Activated CD4-positive, alpha-beta memory T cell treated with anti-CD3 and anti-CD28 coated beads, Interleukin-2, amount 10 ng/mL, durations not matched to agents 7 days and 5 days (primary cell): Measurements from ENCODE around the gene CDK5RAP1. TPM values are rescaled to one million over a fixed set of nuclear protein-coding genes. Genes with fewer than 3 reads are reported as not detected.
"Not testable (repeated sequence)": the region's sequence is repeated elsewhere in the genome, so short reads cannot be mapped to it uniquely, and the experiment has no call there.

Source experiments
- CTCF ChIA-PET: fragments of 350-600 bp; sonication (Branson Sonifier 250); formaldehyde crosslinking; loops from one replicate; lab custom pipeline; 2021; ENCODE audit warnings: antibody characterized with exemption, inconsistent platforms; lab: Charles Lee
- POLR2A ChIA-PET: fragments of 350-600 bp; sonication (Branson Sonifier 250); formaldehyde crosslinking; loops from one replicate; lab custom pipeline; 2021; ENCODE audit warnings: antibody characterized with exemption; lab: Charles Lee
- DNase-seq: peaks from one replicate; pipeline ENCODE4 v3.0.0-alpha.2; 2020
- H3K27ac Mint-ChIP-seq: one replicate; pipeline ENCODE4 v1.8.0; 2021; ENCODE audit warnings: mild to moderate bottlenecking, mixed read lengths
- H3K27me3 Mint-ChIP-seq: one replicate; pipeline ENCODE4 v1.8.0; 2021; ENCODE audit warnings: mixed read lengths
- H3K36me3 Mint-ChIP-seq: one replicate; pipeline ENCODE4 v1.8.0; 2021; ENCODE audit warnings: low read depth, mixed read lengths
- H3K4me1 Mint-ChIP-seq: one replicate; pipeline ENCODE4 v1.8.0; 2021; ENCODE audit warnings: mixed read lengths
- H3K4me3 Mint-ChIP-seq: one replicate; pipeline ENCODE4 v1.8.0; 2021; ENCODE audit warnings: mild to moderate bottlenecking, mixed read lengths
- H3K9me3 Mint-ChIP-seq: one replicate; pipeline ENCODE4 v1.8.0; 2021; ENCODE audit warnings: mixed read lengths
- total RNA-seq, 2 experiments: library from RNA; stranded (reverse); gene quantifications; one replicate each; pipeline ENCODE4 v1.2.3, GENCODE V29; 2021

Gene CDK5RAP1
- total RNA-seq, 2 experiments from 2014 or later = 30.2 to 33.3 TPM

GRCh38 chr20:33393609-33394008, 7.7 kb downstream of the CDK5RAP1 start:
- Mint-ChIP-seq H3K36me3 (peaks cover 38% of the 10 kb centered on the region), H3K4me1 (peaks cover 4% of the 10 kb centered on the region), H3K4me3 (no peak overlapping the region), H3K9me3 (no peaks in the 10 kb centered on the region), H3K27ac (no peak overlapping the region), H3K27me3 (no peaks in the 10 kb centered on the region)
- ChIA-PET CTCF (interaction anchor here (1.2 kb wide), 2 partner anchors 8 to 50 kb away, joined by 3 to 4 read pairs; partner anchors contain the start of gene SNTA1), POLR2A (interaction anchor here (0.7 kb wide), 1 partner anchor 12 kb away, joined by 3 read pairs; no protein-coding TSS in a partner anchor)
- DNase-seq = no peak

DNA sequence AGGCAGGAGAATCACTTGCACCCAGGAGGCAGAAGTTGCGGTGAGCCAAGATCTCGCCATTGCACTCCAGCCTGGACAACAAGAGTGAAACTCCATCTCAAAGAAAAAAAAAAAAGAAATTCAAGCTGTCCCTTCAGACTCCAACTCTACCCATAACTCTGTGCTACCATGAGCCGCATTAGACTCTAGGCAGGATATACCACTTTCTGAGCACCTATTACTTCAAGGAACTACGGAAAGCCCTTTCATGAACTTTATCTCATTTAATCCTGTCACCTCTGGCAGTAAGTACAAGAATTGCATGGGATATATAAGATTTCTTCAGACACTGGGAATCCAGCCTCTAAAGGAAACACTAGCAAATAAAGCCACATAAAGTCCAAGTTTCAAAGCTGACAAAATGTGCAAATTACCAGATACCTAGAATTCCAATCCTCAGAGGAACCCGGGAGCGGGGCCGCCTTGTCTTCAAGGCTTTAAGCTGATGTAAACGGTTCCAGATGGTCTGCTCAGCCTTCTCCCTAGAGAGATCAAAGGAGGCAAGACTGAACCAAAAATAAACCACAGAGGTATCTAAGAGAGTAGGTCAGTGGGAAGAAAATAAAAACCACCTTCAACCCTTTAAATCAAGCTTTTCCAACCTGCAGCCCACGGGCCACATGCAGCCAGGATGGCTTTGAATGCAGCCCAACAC, 9.4 kb downstream of the CDK5RAP1 start:
- CTCF ChIA-PET = interaction anchor here (0.6 kb wide), 1 partner anchor 849 kb away, joined by 3 read pairs; no protein-coding TSS in a partner anchor
- no peaks in the 10 kb centered on the region for H3K9me3 Mint-ChIP-seq

DNA sequence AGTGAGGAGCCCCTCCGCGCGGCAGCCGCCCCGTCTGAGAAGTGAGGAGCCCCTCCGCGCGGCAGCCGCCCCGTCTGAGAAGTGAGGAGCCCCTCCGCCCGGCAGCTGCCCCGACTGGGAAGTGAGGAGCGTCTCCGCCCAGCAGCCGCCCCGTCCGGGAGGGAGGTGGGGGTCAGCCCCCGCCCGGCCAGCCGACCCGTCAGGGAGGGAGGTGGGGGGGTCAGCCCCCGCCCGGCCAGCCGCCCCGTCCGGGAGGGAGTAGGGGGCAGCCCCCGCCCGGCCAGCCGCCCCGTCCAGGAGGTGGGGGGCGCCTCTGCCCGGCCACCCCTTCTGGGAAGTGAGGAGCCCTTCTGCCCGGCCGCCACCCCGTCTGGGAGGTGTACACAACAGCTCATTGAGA, 12.0 kb downstream of the CDK5RAP1 start:
- H3K4me1 Mint-ChIP-seq, H3K27ac Mint-ChIP-seq, H3K4me3 Mint-ChIP-seq, H3K27me3 Mint-ChIP-seq, H3K9me3 Mint-ChIP-seq, POLR2A ChIA-PET, DNase-seq: not testable (repeated sequence)
- CTCF ChIA-PET = interaction anchor here (0.6 kb wide), 1 partner anchor 732 kb away, joined by 3 read pairs; no protein-coding TSS in a partner anchor
- H3K36me3 Mint-ChIP-seq = peaks cover 52% of the 10 kb centered on the region

More for the DNA sequence above, 9.4 kb downstream of the CDK5RAP1 start:
- peaks cover 46% of the 10 kb centered on the region for H3K36me3 Mint-ChIP-seq
- peaks cover 1% of the 10 kb centered on the region for H3K4me1 Mint-ChIP-seq
- no peaks in the 10 kb centered on the region for H3K27me3 Mint-ChIP-seq
- no peak overlapping the region for H3K27ac Mint-ChIP-seq
- H3K4me3 Mint-ChIP-seq = no peak overlapping the region
- POLR2A ChIA-PET = interaction anchor here (0.7 kb wide), 1 partner anchor 213 kb away, joined by 3 read pairs; no protein-coding TSS in a partner anchor
- DNase-seq = no peak

DNA sequence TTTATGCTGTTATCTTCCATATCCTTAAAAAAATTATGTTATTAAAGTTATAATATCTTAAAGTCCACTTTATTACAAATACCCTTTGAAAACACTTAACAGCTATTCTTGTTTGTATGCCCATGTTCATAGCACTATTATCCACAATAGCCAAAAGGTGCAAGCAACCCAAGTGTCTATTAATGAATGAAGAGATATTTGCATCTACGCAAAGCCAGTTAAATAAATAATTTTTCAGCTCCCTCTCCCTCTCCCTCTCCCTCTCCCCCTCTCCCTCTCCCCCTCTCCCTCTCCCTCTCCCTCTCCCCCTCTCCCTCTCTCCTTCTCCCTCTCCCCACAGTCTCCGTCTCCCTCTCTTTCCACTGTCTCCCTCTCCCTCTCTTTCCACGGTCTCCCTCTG, 13.1 kb downstream of the CDK5RAP1 start:
- DNase-seq = no peak
- ChIA-PET CTCF (no interaction called here), POLR2A (no interaction called here)
- Mint-ChIP-seq H3K9me3 (no peaks in the 10 kb centered on the region), H3K27me3 (no peaks in the 10 kb centered on the region), H3K36me3 (peaks cover 54% of the 10 kb centered on the region), H3K4me1 (no peaks in the 10 kb centered on the region), H3K27ac (no peak overlapping the region), H3K4me3 (no peak overlapping the region)

GRCh38 chr20:33387177-33387576, 14.1 kb downstream of the CDK5RAP1 start:
- CTCF ChIA-PET = interaction anchor here (0.7 kb wide), 2 partner anchors 280 to 316 kb away, joined by 3 read pairs; partner anchors contain the start of gene ACTL10

DNA sequence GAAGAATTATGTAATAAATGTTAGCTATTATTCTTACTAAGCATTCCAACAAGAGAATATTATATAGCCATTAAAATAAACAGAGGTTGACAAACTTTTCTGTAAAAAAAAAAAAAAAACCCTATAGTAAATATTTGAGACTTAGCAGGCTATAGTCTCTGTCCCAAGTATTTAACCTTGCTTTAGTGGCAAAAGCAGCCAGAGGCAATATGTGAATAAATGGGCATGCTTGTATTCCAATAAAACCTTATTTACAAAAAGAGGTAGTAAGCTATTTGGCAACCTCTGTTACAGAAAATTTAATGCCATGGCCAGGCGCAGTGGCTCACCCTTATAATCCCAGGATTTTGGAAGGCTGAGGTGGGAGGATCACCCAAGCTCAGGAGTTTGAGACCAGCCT, 14.6 kb downstream of the CDK5RAP1 start:
- ChIA-PET POLR2A (no interaction called here), CTCF (interaction anchor here (0.7 kb wide), 3 partner anchors 280 to 1270 kb away, joined by 3 read pairs; partner anchors contain the start of gene ACTL10)
- H3K27ac Mint-ChIP-seq = no peak overlapping the region
- no peaks in the 10 kb centered on the region for H3K4me1 Mint-ChIP-seq
- no peaks in the 10 kb centered on the region for H3K9me3 Mint-ChIP-seq
- DNase-seq = no peak
- no peak overlapping the region for H3K4me3 Mint-ChIP-seq
- peaks cover 47% of the 10 kb centered on the region for H3K36me3 Mint-ChIP-seq
- H3K27me3 Mint-ChIP-seq = no peaks in the 10 kb centered on the region

More at GRCh38 chr20:33387177-33387576, 14.1 kb downstream of the CDK5RAP1 start:
- no peaks in the 10 kb centered on the region for H3K4me1 Mint-ChIP-seq
- H3K27me3 Mint-ChIP-seq = no peaks in the 10 kb centered on the region
- no peaks in the 10 kb centered on the region for H3K9me3 Mint-ChIP-seq
- no peak for DNase-seq
- POLR2A ChIA-PET = no interaction called here
- peaks cover 49% of the 10 kb centered on the region for H3K36me3 Mint-ChIP-seq
- no peak overlapping the region for H3K4me3 Mint-ChIP-seq
- no peak overlapping the region for H3K27ac Mint-ChIP-seq

DNA sequence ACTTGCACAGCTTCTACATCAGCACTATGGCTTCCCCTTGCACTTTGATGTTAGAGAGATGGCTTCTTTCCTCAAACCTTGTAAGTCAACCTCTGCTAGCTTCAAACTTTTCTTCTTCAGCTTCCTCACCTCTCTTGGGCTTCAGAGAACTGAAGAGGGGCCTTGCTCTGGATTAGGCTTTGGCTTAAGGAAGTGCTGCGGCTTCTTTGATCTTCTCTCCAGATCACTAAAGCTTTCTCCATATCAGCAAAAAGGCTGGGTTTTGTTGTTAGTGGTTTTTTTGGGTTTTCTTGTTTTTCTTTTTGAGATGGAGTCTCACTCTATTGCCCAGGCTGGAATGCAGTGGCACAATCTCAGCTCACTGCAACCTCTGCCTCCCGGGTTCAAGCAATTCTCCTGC, 24.0 kb downstream of the CDK5RAP1 start:
- H3K27me3 Mint-ChIP-seq = no peaks in the 10 kb centered on the region
- POLR2A ChIA-PET = interaction anchor here (1.4 kb wide), 1 partner anchor 37 kb away, joined by 3 read pairs; no protein-coding TSS in a partner anchor
- CTCF ChIA-PET = interaction anchor here (0.6 to 1.5 kb wide), 3 partner anchors 24 to 639 kb away, joined by 3 to 5 read pairs (median 5); partner anchors contain the start of gene CDK5RAP1
- peaks cover 50% of the 10 kb centered on the region for H3K36me3 Mint-ChIP-seq
- peak overlapping the region; percentile 61 for H3K27ac Mint-ChIP-seq
- no peaks in the 10 kb centered on the region for H3K9me3 Mint-ChIP-seq
- no peak for DNase-seq
- no peak overlapping the region for H3K4me3 Mint-ChIP-seq
- H3K4me1 Mint-ChIP-seq = peaks cover 41% of the 10 kb centered on the region

- H3K9me3 Mint-ChIP-seq = no peaks in the 10 kb centered on the region
- peaks cover 43% of the 10 kb centered on the region for H3K36me3 Mint-ChIP-seq
- no peaks in the 10 kb centered on the region for H3K27me3 Mint-ChIP-seq
- no peak for DNase-seq
- H3K4me1 Mint-ChIP-seq = peaks cover 70% of the 10 kb centered on the region
- ChIA-PET POLR2A (interaction anchor here (1.5 to 2.0 kb wide), 2 partner anchors 26 to 28 kb away, joined by 5 to 12 read pairs; partner anchors contain the start of gene CDK5RAP1), CTCF (no interaction called here)
- H3K27ac Mint-ChIP-seq = no peak overlapping the region
- no peak overlapping the region for H3K4me3 Mint-ChIP-seq
These were observed 27.3 kb downstream of the CDK5RAP1 start for GRCh38 chr20:33373735-33374605.

DNA sequence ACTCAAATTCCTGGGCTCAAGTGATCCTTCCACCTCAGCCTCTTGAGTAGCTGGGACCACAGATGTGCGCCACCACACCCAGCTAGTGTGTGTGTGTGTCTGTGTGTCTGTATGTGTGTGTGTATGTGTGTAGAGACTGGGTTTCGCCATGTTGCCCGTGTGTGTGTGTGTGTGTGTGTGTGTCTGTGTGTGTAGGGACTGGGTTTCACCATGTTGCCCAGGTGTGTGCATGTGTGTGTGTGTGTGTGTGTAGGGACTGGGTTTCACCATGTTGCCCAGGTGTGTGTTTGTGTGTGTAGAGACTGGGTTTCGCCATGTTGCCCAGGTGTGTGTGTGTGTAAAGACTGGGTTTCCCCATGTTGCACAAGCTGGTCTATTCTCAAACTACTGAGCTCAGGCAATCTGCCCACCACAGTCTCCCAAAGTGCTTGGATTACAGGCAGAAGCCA, 28.3 kb downstream of the CDK5RAP1 start:
- CTCF ChIA-PET = interaction anchor here (0.7 kb wide), 2 partner anchors 31 to 115 kb away, joined by 3 to 4 read pairs; no protein-coding TSS in a partner anchor
- H3K4me3 Mint-ChIP-seq = no peak overlapping the region
- peaks cover 35% of the 10 kb centered on the region for H3K36me3 Mint-ChIP-seq
- DNase-seq = no peak
- POLR2A ChIA-PET = interaction anchor here (0.7 to 2.0 kb wide), 5 partner anchors 16 to 427 kb away, joined by 3 to 12 read pairs (median 5); partner anchors contain the start of gene CDK5RAP1
- peak overlapping the region; percentile 70 for H3K27ac Mint-ChIP-seq
- peaks cover 63% of the 10 kb centered on the region for H3K4me1 Mint-ChIP-seq
- no peaks in the 10 kb centered on the region for H3K9me3 Mint-ChIP-seq
- H3K27me3 Mint-ChIP-seq = no peaks in the 10 kb centered on the region

DNA sequence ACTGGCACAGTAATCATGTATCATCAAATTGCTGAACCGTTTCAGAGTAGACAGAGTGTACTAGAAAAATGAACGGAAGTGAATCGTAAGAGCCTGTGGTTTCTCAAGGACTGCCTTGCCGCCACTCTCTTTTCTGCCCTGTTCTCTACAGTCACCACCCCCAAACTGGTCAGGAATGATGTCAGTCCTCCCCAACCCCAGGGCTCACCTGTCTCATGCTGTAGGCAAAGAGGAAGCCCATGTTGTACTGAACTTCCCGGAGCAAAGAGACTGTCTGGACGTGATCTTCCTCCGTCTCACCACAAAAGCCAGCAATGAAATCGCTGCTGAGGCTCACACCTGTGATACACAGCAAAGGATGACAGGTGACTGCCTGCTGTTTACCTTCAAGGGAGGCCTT, 31.0 kb downstream of the CDK5RAP1 start:
- CTCF ChIA-PET = no interaction called here
- H3K36me3 Mint-ChIP-seq = peaks cover 46% of the 10 kb centered on the region

DNA sequence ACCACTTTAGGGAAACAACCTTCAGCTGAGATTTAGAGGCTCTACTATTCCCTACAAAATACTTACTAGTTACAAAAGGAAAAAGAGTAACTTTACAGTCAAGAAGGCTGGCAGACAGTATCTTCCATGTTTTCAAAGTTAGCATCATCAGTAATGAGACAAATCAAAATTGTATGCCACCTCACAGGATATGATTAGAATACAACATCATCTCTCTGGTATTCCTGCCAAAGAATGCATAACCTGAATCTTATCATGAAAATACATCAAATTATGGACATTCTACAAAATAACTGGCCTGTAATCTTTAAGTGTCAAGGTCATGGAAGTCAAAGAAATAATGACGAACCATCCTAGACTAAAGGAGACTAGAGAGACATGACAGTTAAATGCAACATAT, 38.4 kb downstream of the CDK5RAP1 start:
- Mint-ChIP-seq H3K4me3 (no peak overlapping the region), H3K27ac (no peak overlapping the region), H3K27me3 (no peaks in the 10 kb centered on the region), H3K4me1 (peaks cover 2% of the 10 kb centered on the region), H3K36me3 (peaks cover 62% of the 10 kb centered on the region), H3K9me3 (no peaks in the 10 kb centered on the region)
- ChIA-PET CTCF (no interaction called here), POLR2A (no interaction called here)
- no peak for DNase-seq

More for the DNA sequence above, 31.0 kb downstream of the CDK5RAP1 start:
- H3K4me3 Mint-ChIP-seq = peak overlapping the region; percentile 50
- H3K4me1 Mint-ChIP-seq = peaks cover 50% of the 10 kb centered on the region
- peak; percentile 73 for DNase-seq
- no peaks in the 10 kb centered on the region for H3K9me3 Mint-ChIP-seq
- H3K27me3 Mint-ChIP-seq = no peaks in the 10 kb centered on the region
- peak overlapping the region; percentile 98 for H3K27ac Mint-ChIP-seq
- POLR2A ChIA-PET = interaction anchor here (1.5 kb wide), 1 partner anchor 32 kb away, joined by 5 read pairs; the partner anchor contains the start of gene CDK5RAP1
